Lower leg skin (tissue), 4 donors: Measurements from ENCODE around the gene NME8. TPM values are rescaled to one million over a fixed set of nuclear protein-coding genes. Genes with fewer than 3 reads are reported as not detected.
A peak's percentile ranks its signal among the peaks of the same experiment; 100 is the strongest.

ENCODE experiments used
- DNase-seq, 2 donors: peaks; one replicate each; pipeline ENCODE4 v3.0.0-alpha.2; 2019; ENCODE audit warnings: low spot score in 2 of 2
- H3K4me3 ChIP-seq: fragments of 200-600 bp; sonication (generic); 2 replicates; pipeline ENCODE4 v1.5.1; 2017; ENCODE audit warnings: mild to moderate bottlenecking, low read depth; ENCODE audit not compliant: poor library complexity, severe bottlenecking
- POLR2A ChIP-seq, 2 donors: fragments of 450-650 bp; IDR thresholded peaks; one replicate each; pipeline ENCODE4 v1.6.1; 2016 to 2017; ENCODE audit warnings: antibody characterized with exemption in 2 of 2, mild to moderate bottlenecking in 1 of 2, moderate library complexity in 1 of 2
- WGBS, 2 donors: methylation state at CpG; one replicate each; pipeline ENCODE4 v1.1.5; 2018; 5-methylcytosine and 5-hydroxymethylcytosine counted together
- intact Hi-C: fragments of 100-400 bp; cut with DNase I; formaldehyde crosslinking; loops from one replicate; pipeline ENCODE4 v1.15.0; 2023; ENCODE audit warnings: low total_unique reads
- total RNA-seq, 4 donors: library from RNA; depleted of rRNA; stranded (reverse); fragments of >200 nt; gene quantifications; one replicate each; pipeline ENCODE4 v1.1.0, GENCODE V29; 2016
- TF ChIP-seq, protein P1 (sequence below), 3 donors: fragments of 450-650 bp; IDR thresholded peaks; one replicate each; pipeline ENCODE4 v1.5.1; 2016; ENCODE audit warnings: antibody characterized with exemption in 3 of 3, mild to moderate bottlenecking in 3 of 3, moderate library complexity in 2 of 3

NME8 gene
- total RNA-seq, 4 donors from 2014 or later = 2.1 TPM; not detected in 3

DNA sequence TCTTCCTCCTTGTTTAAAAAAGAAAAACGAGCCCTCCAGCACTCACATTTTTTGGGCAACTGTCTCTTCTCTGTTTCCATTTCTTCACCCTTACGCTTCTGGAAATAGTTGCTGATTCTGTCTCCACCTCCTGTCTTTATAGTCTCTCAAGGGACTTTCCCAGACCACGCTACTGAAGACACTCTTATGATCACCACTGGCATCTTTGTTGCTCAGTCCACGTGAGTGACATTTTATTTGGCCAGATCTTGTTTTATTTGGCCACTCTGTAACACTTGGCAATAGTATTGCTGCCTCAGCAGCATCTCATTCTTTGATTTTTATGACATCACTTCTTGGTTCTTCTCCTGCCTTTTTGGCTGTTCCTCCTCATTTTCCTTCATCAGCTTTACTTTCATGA, 21.6 kb upstream of the NME8 start:
- no peak for DNase-seq
- 27 to 28% methylated on average over 4 of the region's 4 CpGs for WGBS, 2 donors
- intact Hi-C loops = no loop called here
- H3K4me3 ChIP-seq = no peak overlapping the region
- TF ChIP-seq POLR2A (IDR thresholded peaks at IDR 0.05) = no peak
- TF ChIP-seq, protein P1, sequence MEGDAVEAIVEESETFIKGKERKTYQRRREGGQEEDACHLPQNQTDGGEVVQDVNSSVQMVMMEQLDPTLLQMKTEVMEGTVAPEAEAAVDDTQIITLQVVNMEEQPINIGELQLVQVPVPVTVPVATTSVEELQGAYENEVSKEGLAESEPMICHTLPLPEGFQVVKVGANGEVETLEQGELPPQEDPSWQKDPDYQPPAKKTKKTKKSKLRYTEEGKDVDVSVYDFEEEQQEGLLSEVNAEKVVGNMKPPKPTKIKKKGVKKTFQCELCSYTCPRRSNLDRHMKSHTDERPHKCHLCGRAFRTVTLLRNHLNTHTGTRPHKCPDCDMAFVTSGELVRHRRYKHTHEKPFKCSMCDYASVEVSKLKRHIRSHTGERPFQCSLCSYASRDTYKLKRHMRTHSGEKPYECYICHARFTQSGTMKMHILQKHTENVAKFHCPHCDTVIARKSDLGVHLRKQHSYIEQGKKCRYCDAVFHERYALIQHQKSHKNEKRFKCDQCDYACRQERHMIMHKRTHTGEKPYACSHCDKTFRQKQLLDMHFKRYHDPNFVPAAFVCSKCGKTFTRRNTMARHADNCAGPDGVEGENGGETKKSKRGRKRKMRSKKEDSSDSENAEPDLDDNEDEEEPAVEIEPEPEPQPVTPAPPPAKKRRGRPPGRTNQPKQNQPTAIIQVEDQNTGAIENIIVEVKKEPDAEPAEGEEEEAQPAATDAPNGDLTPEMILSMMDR (IDR thresholded peaks at IDR 0.05) = no peak

DNA sequence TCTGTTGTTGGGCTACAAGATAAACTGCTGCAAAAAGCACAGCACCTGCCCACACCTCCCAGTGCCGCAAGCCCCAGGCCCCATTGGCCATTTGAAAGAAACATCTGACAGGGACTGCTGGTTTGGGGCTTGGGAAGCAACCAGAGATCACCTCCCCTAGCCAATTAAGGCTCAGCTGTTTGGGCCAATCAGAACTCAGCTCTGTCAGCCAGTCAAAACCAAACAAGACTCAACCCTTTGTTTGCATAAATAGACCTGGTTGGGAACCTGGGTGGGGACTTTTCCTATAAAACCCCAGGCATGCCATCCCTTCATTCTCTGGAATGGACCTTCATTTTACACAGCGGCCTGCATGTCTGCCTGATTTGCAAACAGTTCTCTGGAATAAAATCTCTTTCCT, 17.2 kb upstream of the NME8 start:
- TF ChIP-seq, protein P1 (IDR thresholded peaks at IDR 0.05) = no peak
- no peak for TF ChIP-seq POLR2A (IDR thresholded peaks at IDR 0.05)
- H3K4me3 ChIP-seq = no peak overlapping the region
- no peak for DNase-seq
- 95 to 96% methylated on average over 2 of the region's 2 CpGs for WGBS, 2 donors
- intact Hi-C loops = loop anchor here (10.0 kb wide), 1 partner anchor 596 kb away; no protein-coding TSS in a partner anchor

DNA sequence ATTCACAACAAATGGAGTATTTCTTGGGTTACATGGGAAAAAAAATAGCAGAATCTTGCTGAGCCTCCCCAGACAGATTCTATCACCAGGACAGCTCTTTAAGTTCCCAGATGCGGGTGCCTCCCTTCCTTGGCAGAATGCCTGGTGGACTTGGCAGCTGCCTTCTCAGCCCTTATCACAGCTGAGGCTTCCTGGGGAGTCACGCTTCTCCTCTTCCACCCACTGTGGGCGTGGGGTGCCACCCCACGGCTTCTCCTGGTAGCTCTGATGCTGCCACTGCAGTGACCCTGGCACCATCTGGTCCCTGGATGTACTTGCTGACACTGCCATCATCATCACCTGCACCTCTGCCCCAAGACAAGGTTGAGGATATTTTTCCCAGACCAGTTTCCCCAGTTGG, 16.2 kb upstream of the NME8 start:
- intact Hi-C loops = loop anchor here (10.0 kb wide), 1 partner anchor 597 kb away; no protein-coding TSS in a partner anchor

DNA sequence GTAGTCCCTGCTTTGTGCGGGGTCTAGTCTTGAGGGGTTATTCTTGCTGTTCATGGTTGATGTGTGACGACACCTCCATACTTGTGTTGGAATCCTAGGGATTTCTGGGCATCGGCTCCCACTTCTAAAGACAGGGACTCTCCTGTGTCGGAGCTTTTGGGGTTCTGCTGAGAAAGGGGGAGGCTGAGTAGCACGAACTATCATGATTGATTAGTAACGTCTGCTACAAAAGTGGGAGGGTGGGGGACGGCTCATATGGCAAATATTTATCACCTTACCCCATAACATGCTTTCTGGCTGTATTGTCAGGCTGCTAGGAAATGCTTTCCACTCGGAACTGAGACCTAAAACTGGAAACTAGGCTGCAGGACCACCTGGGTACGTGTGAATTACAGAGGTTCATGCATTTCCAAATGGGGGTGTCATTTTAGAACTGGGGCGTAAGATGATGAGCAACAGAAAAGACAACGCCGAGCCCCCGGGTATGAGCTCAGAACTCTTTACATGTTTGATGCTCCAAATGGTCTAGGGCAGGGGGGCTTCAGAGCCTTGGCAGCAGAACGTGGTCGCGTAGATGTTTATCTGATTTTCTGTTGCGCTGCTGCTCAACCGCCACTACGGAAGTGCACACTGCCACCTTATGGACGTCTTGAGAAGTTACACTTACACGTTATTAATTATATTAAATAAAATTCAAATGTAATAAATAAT, 15.1 kb upstream of the NME8 start:
- intact Hi-C loops = loop anchor here (10.0 kb wide), 1 partner anchor 598 kb away; no protein-coding TSS in a partner anchor
- TF ChIP-seq, protein P1 (IDR thresholded peaks at IDR 0.05) = no peak
- no peak for TF ChIP-seq POLR2A (IDR thresholded peaks at IDR 0.05)
- 25 to 27% methylated on average over 21 of the region's 21 CpGs for WGBS, 2 donors
- peak in 1 of 2 donors; percentile 17 for DNase-seq
- peak overlapping the region; percentile 6 for H3K4me3 ChIP-seq

More for the DNA sequence above, 16.2 kb upstream of the NME8 start:
- TF ChIP-seq POLR2A (IDR thresholded peaks at IDR 0.05) = no peak
- TF ChIP-seq, protein P1 (IDR thresholded peaks at IDR 0.05) = no peak
- WGBS, 2 donors = 12 to 14% methylated on average over 4 of the region's 4 CpGs
- H3K4me3 ChIP-seq = no peak overlapping the region
- peak; percentile 81 to 92 for DNase-seq

DNA sequence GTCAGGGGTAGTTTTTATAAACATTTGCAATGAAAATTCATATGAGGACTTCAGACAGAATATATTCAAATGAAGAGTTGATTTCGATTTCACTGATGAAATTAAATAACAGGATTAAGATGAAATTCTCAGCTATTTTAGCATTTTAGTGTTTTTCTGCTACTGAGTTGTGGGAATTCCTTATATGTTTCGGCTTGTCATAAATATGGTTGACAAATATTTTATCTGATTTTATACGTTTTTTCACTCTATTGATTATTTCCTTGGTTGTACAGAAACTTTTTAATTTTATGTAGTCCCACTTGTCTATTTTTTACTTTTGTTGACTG, 14.6 kb upstream of the NME8 start:
- DNase-seq = no peak
- TF ChIP-seq, protein P1 (IDR thresholded peaks at IDR 0.05) = no peak
- no peak for TF ChIP-seq POLR2A (IDR thresholded peaks at IDR 0.05)
- intact Hi-C loops = loop anchor here (10.0 kb wide), 1 partner anchor 599 kb away; no protein-coding TSS in a partner anchor
- WGBS, 2 donors = 16 to 24% methylated on average over 3 of the region's 3 CpGs
- H3K4me3 ChIP-seq = no peak overlapping the region
